K562 (cell line): ENCODE results near the gene EML3. TPM values are rescaled to one million over a fixed set of nuclear protein-coding genes. Genes with fewer than 3 reads are reported as not detected.

Source experiments
- BHLHE40 ChIP-seq: IDR thresholded peaks from 2 replicates; pipeline ENCODE4 v1.6.1; 2011; ENCODE audit warnings: low read length, improper control_type of control experiment
- ESRRA ChIP-seq: fragments of 450-650 bp; IDR thresholded peaks from 2 replicates; pipeline ENCODE4 v1.6.1; 2014; ENCODE audit warnings: low read depth, mild to moderate bottlenecking, moderate library complexity, borderline replicate concordance
- MAZ ChIP-seq, 2 experiments: fragments of 450-650 bp in 1 of 2; sonication (generic) in 1 of 2; formaldehyde crosslinking; IDR thresholded peaks in 1 of 2; conservative IDR thresholded peaks in 1 of 2; 2 replicates each; pipeline versions ENCODE4 v1.4.0 to v1.5.0; 2020; ENCODE audit warnings: mild to moderate bottlenecking in 1 of 2, missing genetic modification reagents in 1 of 2
- MXI1 ChIP-seq: IDR thresholded peaks from 2 replicates; pipeline ENCODE4 v1.6.1; 2011; ENCODE audit warnings: low read depth, mild to moderate bottlenecking, improper control_type of control experiment, low read length
- PPARD ChIP-seq: fragments of 250-450 bp; sonication (Bioruptor Pico); IDR thresholded peaks from 2 replicates; pipeline ENCODE4 v1.8.0; 2022; ENCODE audit warnings: inconsistent platforms, mild to moderate bottlenecking, moderate library complexity
- RAD21 ChIP-seq, 2 experiments: fragments of 250-450 bp in 1 of 2; fragments of 450-650 bp in 1 of 2; sonication (Bioruptor Pico) in 1 of 2; formaldehyde crosslinking in 1 of 2; IDR thresholded peaks in 1 of 2; conservative IDR thresholded peaks in 1 of 2; 2 replicates each; pipeline versions ENCODE4 v1.4.0 to v1.8.0; 2020 to 2022; ENCODE audit warnings: mild to moderate bottlenecking in 2 of 2, moderate library complexity in 1 of 2
- SIN3A ChIP-seq, 2 experiments: fragments of 150-350 bp in 1 of 2; IDR thresholded peaks; 2 replicates each; pipeline ENCODE4 v1.6.1; 2011 to 2016; ENCODE audit warnings: borderline replicate concordance in 2 of 2, low read depth in 2 of 2, low read length in 2 of 2, mild to moderate bottlenecking in 2 of 2, moderate library complexity in 2 of 2; ENCODE audit not compliant: control insufficient read depth in 1 of 2
- SIN3B ChIP-seq: fragments of 450-650 bp; IDR thresholded peaks from 2 replicates; pipeline ENCODE4 v1.6.1; 2017; ENCODE audit warnings: low read depth, mild to moderate bottlenecking, moderate library complexity
- polyA plus RNA-seq, 8 experiments: library from polyadenylated mRNA; depleted of rRNA in 4 of 8; stranded (reverse) in 5 of 8; unstranded in 3 of 8; fragments of >200 nt; fragmentation: Nextera tagmentation in 2 of 8; fragmentation: Illumina TruSeq in 1 of 8; extraction: Ambion mirVana in 2 of 8; extraction: Trizol in 1 of 8; gene quantifications; 2 replicates each; pipeline versions ENCODE4 v1.2.1 to v1.2.3, GENCODE V29; 2011 to 2014; ENCODE audit warnings: inconsistent platforms in 1 of 8, missing spikeins in 1 of 8
- total RNA-seq, 7 experiments: library from RNA; depleted of rRNA in 6 of 7; stranded (reverse); fragments of >200 nt in 6 of 7; fragmentation: Illumina TruSeq in 2 of 7; extraction: Trizol in 2 of 7; gene quantifications; 2 replicates each; pipeline versions ENCODE4 v1.2.1 to v1.2.3, GENCODE V29; 2011 to 2021; ENCODE audit warnings: low replicate concordance in 1 of 7
- TF ChIP-seq, protein P1 (sequence below), 2 experiments: fragments of 450-650 bp; formaldehyde crosslinking in 1 of 2; IDR thresholded peaks; 2 replicates each; pipeline versions ENCODE4 v1.4.0 to v1.6.1; 2014 to 2020; ENCODE audit warnings: mild to moderate bottlenecking in 2 of 2, borderline replicate concordance in 1 of 2, low read depth in 1 of 2
- TF ChIP-seq, protein P2 (sequence below): fragments of 450-650 bp; formaldehyde crosslinking; IDR thresholded peaks from 2 replicates; pipeline ENCODE4 v1.4.0; 2020; ENCODE audit warnings: mild to moderate bottlenecking, moderate library complexity
- TF ChIP-seq, protein P3 (sequence below): fragments of 250-450 bp; sonication (Bioruptor Pico); IDR thresholded peaks from 2 replicates; pipeline ENCODE4 v1.9.0; 2021; ENCODE audit warnings: mild to moderate bottlenecking, inconsistent platforms
- TF ChIP-seq, protein P4 (sequence below): sonication (generic); formaldehyde crosslinking; IDR thresholded peaks from 2 replicates; pipeline ENCODE4 v1.9.0; 2022; ENCODE audit warnings: mild to moderate bottlenecking, missing genetic modification reagents

Gene EML3
- total and polyA plus RNA-seq, 9 of the 15 experiments (the other 6 are each of a cell fraction or from before 2014, with no cell fraction given), result 0.32 to 90.5 (median 26.4) TPM

DNA sequence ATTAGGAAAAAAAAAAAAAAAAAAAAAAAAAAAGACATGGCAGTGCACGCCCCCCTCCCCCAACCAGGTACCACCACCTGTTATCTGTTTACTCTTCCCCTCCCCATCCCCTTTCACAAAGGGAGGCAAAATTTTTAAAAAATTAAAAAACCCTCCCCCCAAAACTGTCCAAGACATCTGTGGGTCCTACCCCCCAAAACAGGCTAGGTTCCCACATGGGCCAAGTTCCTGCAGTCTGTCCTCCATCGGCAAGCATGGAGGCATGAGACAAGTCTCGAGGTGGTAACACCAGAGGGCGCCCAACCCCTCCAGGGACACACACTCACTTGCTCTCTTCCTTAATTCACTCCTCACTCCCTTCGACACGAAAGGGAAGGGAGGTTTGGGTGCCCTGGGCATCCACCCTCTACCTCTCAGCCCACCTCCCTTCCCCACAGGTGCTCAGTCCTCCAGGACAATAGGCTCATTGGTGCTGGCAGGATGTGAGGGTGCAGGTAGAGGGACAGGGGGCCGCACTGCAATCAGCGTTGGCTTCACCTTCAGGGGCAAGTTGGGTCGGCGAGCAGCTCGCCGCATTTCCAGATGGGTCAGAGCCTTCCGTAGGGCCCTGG is 19.0 kb downstream of the EML3 start (continued):
- TF ChIP-seq ESRRA, result 0 out of 2 replicates have a peak, but pooled peaks have one; percentile 18
- TF ChIP-seq, protein P1, sequence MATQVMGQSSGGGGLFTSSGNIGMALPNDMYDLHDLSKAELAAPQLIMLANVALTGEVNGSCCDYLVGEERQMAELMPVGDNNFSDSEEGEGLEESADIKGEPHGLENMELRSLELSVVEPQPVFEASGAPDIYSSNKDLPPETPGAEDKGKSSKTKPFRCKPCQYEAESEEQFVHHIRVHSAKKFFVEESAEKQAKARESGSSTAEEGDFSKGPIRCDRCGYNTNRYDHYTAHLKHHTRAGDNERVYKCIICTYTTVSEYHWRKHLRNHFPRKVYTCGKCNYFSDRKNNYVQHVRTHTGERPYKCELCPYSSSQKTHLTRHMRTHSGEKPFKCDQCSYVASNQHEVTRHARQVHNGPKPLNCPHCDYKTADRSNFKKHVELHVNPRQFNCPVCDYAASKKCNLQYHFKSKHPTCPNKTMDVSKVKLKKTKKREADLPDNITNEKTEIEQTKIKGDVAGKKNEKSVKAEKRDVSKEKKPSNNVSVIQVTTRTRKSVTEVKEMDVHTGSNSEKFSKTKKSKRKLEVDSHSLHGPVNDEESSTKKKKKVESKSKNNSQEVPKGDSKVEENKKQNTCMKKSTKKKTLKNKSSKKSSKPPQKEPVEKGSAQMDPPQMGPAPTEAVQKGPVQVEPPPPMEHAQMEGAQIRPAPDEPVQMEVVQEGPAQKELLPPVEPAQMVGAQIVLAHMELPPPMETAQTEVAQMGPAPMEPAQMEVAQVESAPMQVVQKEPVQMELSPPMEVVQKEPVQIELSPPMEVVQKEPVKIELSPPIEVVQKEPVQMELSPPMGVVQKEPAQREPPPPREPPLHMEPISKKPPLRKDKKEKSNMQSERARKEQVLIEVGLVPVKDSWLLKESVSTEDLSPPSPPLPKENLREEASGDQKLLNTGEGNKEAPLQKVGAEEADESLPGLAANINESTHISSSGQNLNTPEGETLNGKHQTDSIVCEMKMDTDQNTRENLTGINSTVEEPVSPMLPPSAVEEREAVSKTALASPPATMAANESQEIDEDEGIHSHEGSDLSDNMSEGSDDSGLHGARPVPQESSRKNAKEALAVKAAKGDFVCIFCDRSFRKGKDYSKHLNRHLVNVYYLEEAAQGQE (IDR thresholded peaks at IDR 0.05; ENCODE audit: borderline replicate concordance), result peak; percentile 62; the same call in 1 of the 2 replicates
- TF ChIP-seq, protein P1 (CRISPR knock-in tag; IDR thresholded peaks at IDR 0.05; ENCODE audit: low read depth), result no peak
- TF ChIP-seq MAZ (CRISPR knock-in tag; conservative IDR thresholded peaks at IDR 0.05 in 1 of 2, IDR thresholded peaks at IDR 0.05 in 1 of 2), result peak in 1 of 2 experiments; percentile 38; a peak in 2 of 4 replicates
- TF ChIP-seq SIN3A (IDR thresholded peaks at IDR 0.05; ENCODE audit: borderline replicate concordance in 2 of 2, control insufficient read depth in 1 of 2, low read depth in 2 of 2, low read length in 2 of 2), result 0 out of 4 replicates have a peak, but pooled peaks of 1 of the 2 experiments have one; percentile 35
- TF ChIP-seq, protein P2, sequence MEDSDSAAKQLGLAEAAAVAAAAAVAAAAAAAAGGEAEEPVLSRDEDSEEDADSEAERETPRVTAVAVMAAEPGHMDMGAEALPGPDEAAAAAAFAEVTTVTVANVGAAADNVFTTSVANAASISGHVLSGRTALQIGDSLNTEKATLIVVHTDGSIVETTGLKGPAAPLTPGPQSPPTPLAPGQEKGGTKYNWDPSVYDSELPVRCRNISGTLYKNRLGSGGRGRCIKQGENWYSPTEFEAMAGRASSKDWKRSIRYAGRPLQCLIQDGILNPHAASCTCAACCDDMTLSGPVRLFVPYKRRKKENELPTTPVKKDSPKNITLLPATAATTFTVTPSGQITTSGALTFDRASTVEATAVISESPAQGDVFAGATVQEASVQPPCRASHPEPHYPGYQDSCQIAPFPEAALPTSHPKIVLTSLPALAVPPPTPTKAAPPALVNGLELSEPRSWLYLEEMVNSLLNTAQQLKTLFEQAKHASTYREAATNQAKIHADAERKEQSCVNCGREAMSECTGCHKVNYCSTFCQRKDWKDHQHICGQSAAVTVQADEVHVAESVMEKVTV (CRISPR knock-in tag), result 0 out of 2 replicates have a peak, but pooled peaks have one; percentile 15
- peak; percentile 64 to 76 for TF ChIP-seq RAD21 (CRISPR knock-in tag; conservative IDR thresholded peaks at IDR 0.05 in 1 of 2, IDR thresholded peaks at IDR 0.05 in 1 of 2)
- TF ChIP-seq, protein P3, sequence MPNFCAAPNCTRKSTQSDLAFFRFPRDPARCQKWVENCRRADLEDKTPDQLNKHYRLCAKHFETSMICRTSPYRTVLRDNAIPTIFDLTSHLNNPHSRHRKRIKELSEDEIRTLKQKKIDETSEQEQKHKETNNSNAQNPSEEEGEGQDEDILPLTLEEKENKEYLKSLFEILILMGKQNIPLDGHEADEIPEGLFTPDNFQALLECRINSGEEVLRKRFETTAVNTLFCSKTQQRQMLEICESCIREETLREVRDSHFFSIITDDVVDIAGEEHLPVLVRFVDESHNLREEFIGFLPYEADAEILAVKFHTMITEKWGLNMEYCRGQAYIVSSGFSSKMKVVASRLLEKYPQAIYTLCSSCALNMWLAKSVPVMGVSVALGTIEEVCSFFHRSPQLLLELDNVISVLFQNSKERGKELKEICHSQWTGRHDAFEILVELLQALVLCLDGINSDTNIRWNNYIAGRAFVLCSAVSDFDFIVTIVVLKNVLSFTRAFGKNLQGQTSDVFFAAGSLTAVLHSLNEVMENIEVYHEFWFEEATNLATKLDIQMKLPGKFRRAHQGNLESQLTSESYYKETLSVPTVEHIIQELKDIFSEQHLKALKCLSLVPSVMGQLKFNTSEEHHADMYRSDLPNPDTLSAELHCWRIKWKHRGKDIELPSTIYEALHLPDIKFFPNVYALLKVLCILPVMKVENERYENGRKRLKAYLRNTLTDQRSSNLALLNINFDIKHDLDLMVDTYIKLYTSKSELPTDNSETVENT (CRISPR knock-in tag), result 0 out of 2 replicates have a peak, but pooled peaks have one; percentile 36
- TF ChIP-seq BHLHE40, result peak; percentile 31
- TF ChIP-seq MXI1, result peak; percentile 59; the same call in 1 of the 2 replicates
- TF ChIP-seq SIN3B, result 0 out of 2 replicates have a peak, but pooled peaks have one; percentile 11
- no peak for TF ChIP-seq PPARD
- TF ChIP-seq, protein P4, sequence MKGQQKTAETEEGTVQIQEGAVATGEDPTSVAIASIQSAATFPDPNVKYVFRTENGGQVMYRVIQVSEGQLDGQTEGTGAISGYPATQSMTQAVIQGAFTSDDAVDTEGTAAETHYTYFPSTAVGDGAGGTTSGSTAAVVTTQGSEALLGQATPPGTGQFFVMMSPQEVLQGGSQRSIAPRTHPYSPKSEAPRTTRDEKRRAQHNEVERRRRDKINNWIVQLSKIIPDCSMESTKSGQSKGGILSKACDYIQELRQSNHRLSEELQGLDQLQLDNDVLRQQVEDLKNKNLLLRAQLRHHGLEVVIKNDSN, result peak; percentile 27; the same call in 1 of the 2 replicates
